Limb (tissue), 2 donors: ENCODE results near the gene MACROH2A2.
"Not testable (repeated sequence)": the region's sequence is repeated elsewhere in the genome, so short reads cannot be mapped to it uniquely, and the experiment has no call there.

Source experiments
- DNase-seq, 2 donors: peaks; one replicate each; pipeline ENCODE4 v3.0.0-alpha.2; 2016; ENCODE audit errors: extremely low spot score in 2 of 2

The MACROH2A2 gene

DNA sequence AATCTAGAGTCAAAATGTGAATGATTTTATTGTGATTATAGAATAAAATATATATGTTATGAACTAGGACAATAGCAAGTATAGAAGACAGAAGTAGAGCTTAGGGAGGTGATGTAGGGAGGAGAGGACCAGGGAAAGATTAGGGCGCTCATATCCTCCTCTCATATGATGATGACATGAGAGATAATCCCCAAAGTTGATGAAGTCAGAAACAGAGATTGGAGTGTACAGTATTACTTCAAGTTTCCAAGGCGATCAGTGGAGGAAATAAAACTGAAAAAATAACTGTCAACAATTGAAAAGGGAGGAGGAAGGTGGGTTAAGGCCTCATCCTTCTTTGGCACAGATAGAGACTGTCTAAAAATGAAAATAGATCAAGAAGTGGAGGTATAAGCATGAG, 14.9 kb downstream of the MACROH2A2 start:
- DNase-seq = no peak

DNA sequence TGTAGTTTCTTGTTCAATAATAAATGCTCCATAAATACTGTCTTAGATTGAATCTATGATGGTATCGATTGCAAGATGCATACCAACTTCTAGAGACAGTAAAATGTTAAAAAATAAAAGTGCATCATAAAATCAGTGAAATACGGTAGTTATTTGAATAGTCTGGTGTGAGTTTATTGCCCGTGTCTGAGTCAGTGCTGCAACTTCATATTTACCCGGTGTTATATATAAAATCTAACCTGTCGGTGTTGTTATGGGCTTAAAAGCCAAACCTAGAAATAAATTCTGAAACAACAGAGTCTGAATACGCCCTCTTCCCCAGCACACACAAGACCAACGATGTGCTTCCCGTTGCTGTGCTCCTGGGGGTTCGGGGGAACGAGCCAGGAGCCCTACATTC, 16.3 kb downstream of the MACROH2A2 start:
- DNase-seq = no peak

DNA sequence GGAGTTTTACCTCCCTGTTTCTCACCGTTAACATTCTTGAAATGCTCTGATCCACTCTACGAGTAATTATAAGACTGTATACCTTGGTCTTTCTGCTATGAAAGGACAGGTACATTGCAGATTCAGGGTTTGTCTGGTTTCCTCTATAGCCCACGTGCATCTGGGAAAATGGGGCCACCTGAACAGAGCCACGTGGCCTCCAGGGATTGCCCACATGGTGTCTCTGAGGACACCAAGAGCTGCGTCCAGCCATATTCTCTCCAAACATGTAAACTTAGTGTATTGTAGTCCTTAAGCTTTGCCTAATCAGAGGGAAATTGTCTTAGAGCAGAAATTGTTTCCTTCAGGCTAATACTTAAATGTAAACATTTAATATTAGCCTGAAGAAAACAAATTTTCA, 16.7 kb downstream of the MACROH2A2 start:
- no peak for DNase-seq

- DNase-seq = no peak
Observed at GRCh38 chr10:70070834-70071233, 18.2 kb downstream of the MACROH2A2 start.

GRCh38 chr10:70074165-70074564, 21.5 kb downstream of the MACROH2A2 start:
- no peak for DNase-seq

DNA sequence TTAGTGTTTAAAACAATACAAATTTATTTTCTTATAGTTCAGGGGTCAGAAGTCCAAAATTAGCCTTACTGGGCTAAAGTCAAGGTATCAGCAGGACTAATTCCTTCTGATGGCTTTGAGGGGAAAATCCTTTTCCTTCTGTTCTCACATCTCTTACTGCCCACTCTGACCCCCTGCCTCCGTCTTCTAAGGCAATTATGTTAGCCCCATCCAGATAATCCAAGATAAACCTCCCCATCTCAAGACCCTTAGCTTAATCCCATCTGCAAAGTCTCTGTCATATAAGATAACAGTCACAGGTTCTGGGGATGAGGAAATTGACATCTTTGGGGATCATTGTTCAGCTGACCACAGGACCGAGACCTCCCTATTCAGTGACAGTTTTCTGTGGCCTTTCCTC, 22.3 kb downstream of the MACROH2A2 start:
- DNase-seq = no peak

GRCh38 chr10:70078329-70078728, 25.7 kb downstream of the MACROH2A2 start:
- DNase-seq = no peak

- no peak for DNase-seq
Observed at GRCh38 chr10:70078937-70079336, 26.3 kb downstream of the MACROH2A2 start.

GRCh38 chr10:70080789-70081188, 28.1 kb downstream of the MACROH2A2 start:
- DNase-seq = not testable (repeated sequence)

DNA sequence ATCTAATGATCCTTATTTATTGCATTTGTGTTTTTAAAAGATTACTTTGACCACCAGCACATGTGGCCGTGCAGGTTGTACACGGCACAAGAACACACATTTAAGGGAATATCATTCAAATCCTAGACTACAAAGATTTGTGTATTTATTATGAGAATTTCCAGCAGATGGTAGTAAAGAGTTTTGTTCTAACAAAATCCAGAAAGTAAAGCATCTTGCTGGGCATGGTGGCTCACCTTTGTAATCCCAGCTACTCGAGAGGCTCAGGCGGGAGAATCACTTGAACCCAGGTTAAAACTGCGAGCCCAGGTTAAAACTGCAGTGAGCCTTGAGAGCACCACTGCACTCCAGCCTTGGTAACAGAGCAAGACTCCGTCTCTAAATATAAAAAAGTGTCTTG, 31.5 kb downstream of the MACROH2A2 start:
- DNase-seq = no peak

DNA sequence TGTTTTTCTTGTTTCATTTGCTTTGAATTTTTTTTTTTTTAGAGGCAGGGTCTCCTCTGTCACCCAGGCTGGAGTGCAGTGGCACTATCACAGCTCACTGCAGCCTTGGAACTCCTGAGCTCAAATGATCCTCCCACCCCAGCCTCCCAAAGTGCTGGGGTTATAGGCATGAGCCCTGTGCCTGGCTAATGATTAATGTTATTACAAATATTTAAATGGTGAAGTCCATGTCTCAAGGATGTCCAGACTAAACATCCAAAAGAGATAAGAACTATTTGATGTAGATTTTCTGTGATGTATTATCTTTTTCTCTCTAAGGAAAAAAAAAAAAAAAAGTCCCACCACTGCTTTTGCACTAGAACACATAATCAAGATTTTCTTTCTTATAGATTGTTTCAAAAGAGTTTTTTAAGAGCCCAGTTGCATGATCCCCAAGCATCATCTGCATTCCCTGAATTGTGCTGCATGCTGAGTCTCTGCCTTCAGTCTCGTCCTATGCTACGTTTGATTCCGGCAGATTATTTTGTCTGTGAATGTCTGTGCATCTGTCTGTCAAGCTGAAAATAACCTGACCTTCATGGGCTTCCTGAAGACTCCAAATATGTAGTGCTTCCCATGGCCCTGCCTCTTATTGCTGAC, 33.4 kb downstream of the MACROH2A2 start:
- DNase-seq = no peak

- DNase-seq = no peak
Observed at GRCh38 chr10:70087616-70088307, 35.1 kb downstream of the MACROH2A2 start.

GRCh38 chr10:70088308-70088698, 35.7 kb downstream of the MACROH2A2 start:
- DNase-seq = no peak

DNA sequence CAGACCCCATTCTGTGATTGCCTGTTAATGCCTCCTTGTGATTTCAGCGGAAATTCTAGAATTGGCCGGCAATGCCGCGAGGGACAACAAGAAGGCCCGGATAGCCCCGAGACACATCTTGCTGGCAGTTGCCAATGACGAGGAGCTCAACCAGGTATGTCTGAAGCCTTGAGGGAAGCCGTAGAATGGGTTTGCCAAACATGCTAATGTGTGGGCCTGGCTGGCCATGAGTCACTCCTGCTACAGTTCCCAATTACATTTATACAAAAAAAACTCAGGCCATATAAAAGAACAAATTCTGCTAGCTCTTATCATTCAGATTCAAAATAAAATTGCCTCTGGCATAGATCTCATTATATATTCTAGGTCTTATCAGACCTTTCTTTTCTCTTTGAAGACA, 37.4 kb downstream of the MACROH2A2 start:
- no peak for DNase-seq

DNA sequence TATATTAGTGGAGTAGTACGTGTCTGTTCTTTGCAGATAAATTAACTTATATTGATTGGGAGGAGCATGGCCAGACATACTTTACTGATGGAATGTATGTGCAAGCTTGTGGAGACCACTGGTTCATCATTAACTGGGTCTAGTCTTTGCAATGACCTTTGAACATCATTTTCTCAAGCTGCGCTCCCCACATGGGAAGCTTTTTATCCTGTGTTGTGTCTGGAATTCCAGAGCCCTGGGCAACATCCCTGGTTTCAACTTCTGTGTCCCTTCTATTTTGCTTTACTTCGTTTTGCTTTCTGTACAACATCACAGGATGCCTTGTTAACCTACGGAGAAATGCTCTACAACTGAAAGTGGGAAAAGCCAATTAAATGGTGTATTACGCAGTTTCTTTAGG, 38.3 kb downstream of the MACROH2A2 start:
- DNase-seq = no peak

GRCh38 chr10:70092389-70092718, 39.7 kb downstream of the MACROH2A2 start:
- no peak for DNase-seq

DNA sequence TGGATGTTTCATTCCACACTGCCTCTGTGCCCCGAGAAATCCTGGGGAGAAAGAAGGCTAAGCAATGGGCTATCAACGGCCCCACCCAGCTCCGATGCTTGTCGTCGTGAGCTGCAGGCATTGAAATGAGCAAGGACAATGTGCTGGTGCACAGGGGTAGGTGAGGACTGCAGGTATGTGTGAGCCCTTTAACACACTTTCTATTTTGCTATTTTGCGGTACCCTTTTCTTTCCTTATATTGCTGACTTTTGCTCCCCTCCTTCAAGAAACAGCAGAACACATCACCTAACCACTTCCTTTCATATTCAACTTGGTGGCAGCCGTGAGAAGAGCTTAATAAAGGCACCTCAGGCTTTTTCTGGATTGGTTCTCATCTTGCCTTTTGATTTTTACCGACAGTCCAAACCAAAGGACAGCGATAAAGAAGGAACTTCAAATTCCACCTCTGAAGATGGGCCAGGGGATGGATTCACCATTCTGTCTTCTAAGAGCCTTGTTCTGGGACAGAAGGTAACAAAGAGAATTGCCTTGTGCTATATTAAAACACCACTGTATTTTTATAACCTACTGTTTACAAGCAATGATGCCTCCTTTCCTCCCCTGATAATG, 40.8 kb downstream of the MACROH2A2 start:
- DNase-seq = no peak

DNA sequence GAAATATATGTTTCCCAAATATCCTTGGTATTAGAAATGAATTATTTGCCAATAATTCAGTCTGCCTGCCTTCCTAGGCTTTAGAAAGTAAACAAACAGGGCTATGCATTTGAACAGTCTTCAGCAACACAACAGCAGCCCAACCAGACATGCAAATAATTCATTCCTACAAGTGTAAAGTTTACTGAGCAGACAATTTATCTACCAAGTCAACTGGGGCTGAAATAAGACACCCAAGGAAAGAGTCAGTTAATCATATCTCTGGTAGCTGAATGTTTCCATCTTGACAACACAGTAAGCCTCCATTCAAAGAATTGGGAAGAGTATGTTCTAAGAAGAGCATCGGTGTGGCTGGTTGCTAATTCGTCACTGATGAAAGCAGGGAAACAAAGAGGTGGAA, 41.6 kb downstream of the MACROH2A2 start:
- no peak for DNase-seq

DNA sequence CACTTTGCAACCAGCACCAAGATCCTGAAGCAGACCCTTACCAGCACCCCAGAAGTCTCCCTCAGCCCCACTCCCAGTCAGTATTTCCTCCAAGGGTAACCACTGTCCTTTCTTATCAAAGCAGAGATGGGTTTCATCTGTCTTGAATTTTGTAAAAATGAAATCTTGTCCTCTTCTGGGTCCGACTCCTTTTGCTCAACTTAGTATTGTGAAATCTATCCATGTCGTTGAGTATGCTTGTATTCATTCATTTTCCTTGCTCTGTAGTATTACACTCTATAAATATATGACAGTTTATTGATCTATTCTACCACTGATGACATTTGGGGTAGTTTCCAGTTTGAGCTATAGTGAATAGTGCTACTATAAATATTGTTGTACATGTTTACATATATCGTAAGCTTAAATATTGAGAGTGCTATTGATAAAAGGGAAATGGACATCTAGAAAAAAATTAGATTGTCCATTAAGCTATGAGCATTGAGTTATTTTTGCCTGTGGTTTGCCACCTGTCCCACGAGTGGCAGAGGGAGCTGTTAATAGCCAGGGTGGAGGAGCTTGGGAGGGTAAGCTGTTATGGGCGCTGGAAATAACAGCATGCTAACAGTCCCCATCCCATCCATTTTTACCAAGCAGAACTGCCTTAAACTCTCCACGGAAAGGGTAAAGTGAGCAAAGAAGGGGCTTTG, 43.5 kb downstream of the MACROH2A2 start:
- no peak for DNase-seq

GRCh38 chr10:70096705-70097420, 44.2 kb downstream of the MACROH2A2 start:
- DNase-seq = no peak

- no peak for DNase-seq
Observed at GRCh38 chr10:70097459-70097858, 44.8 kb downstream of the MACROH2A2 start.

- no peak for DNase-seq
Observed at GRCh38 chr10:70098271-70098670, 45.6 kb downstream of the MACROH2A2 start.
